Type B pancreatic cell (in vitro differentiated cells): Measurements from ENCODE around the gene ARHGAP9. TPM values are rescaled to one million over a fixed set of nuclear protein-coding genes. Genes with fewer than 3 reads are reported as not detected.
"Not testable (repeated sequence)": the region's sequence is repeated elsewhere in the genome, so short reads cannot be mapped to it uniquely, and the experiment has no call there.

Experiments used
- DNase-seq: peaks from one replicate; pipeline ENCODE4 v3.0.0; 2021; ENCODE audit warnings: mixed read lengths; ENCODE audit not compliant: unreplicated experiment; ENCODE audit errors: extremely low spot score
- H3K27ac Mint-ChIP-seq: 2 replicates; pipeline ENCODE4 v1.8.0; 2021; ENCODE audit warnings: mild to moderate bottlenecking, mixed read lengths
- H3K27me3 Mint-ChIP-seq: 2 replicates; pipeline ENCODE4 v1.8.0; 2021; ENCODE audit warnings: mixed read lengths
- H3K36me3 Mint-ChIP-seq: 2 replicates; pipeline ENCODE4 v1.8.0; 2021; ENCODE audit warnings: mixed read lengths
- H3K4me1 Mint-ChIP-seq: one replicate; pipeline ENCODE4 v1.8.0; 2021; ENCODE audit warnings: mixed read lengths; ENCODE audit not compliant: unreplicated experiment
- H3K4me3 Mint-ChIP-seq: 2 replicates; pipeline ENCODE4 v1.8.0; 2021; ENCODE audit warnings: mild to moderate bottlenecking, mixed read lengths
- H3K9me3 Mint-ChIP-seq: 2 replicates; pipeline ENCODE4 v1.8.0; 2021; ENCODE audit warnings: mixed read lengths
- total RNA-seq: library from RNA; stranded (reverse); gene quantifications from 2 replicates; pipeline ENCODE4 v1.2.1, GENCODE V29; 2021; ENCODE audit warnings: low replicate concordance
- TF ChIP-seq, protein P1 (sequence below): fragments of 200-600 bp; sonication (generic); conservative IDR thresholded peaks from 2 replicates; pipeline ENCODE4 v1.5.0; 2021; ENCODE audit warnings: antibody characterized with exemption, mild to moderate bottlenecking

ARHGAP9 gene
- total RNA-seq, 1 donor from 2014 or later, result 1.8 TPM

DNA sequence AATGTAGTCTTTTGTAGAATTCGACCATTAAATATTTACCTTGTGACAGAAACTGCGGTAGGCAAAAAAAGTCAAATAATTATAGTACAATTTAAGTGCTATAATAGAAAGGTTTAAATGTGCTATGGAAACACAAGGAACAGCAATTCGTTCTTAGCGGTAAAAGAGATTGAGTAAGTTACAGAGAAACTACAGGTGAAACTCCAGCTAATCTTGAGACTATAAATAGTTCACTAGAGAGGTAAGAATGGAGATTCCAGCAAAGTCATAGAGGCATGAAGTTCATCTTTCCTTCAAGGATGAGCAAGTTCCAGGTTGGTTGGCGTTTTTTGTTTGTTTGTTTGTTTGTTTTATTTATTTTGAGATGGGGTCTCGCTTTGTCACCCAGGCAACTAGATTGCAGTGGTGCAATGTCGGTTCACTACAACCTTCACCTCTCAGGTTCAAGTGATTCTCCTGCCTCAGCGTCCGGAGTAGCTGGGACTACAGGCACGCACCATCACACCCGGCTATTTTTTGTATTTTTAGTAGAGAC, 47.9 kb downstream of the ARHGAP9 start:
- H3K36me3 Mint-ChIP-seq, result peaks cover under 1% of the 10 kb centered on the region
- H3K27ac Mint-ChIP-seq, result peak overlapping the region; percentile 99
- peaks cover 24% of the 10 kb centered on the region for H3K4me1 Mint-ChIP-seq
- peak overlapping the region; percentile 97 for H3K4me3 Mint-ChIP-seq
- TF ChIP-seq, protein P1, sequence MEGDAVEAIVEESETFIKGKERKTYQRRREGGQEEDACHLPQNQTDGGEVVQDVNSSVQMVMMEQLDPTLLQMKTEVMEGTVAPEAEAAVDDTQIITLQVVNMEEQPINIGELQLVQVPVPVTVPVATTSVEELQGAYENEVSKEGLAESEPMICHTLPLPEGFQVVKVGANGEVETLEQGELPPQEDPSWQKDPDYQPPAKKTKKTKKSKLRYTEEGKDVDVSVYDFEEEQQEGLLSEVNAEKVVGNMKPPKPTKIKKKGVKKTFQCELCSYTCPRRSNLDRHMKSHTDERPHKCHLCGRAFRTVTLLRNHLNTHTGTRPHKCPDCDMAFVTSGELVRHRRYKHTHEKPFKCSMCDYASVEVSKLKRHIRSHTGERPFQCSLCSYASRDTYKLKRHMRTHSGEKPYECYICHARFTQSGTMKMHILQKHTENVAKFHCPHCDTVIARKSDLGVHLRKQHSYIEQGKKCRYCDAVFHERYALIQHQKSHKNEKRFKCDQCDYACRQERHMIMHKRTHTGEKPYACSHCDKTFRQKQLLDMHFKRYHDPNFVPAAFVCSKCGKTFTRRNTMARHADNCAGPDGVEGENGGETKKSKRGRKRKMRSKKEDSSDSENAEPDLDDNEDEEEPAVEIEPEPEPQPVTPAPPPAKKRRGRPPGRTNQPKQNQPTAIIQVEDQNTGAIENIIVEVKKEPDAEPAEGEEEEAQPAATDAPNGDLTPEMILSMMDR, result no peak
- H3K9me3 Mint-ChIP-seq, result no peaks in the 10 kb centered on the region
- DNase-seq, result no peak
- no peaks in the 10 kb centered on the region for H3K27me3 Mint-ChIP-seq

DNA sequence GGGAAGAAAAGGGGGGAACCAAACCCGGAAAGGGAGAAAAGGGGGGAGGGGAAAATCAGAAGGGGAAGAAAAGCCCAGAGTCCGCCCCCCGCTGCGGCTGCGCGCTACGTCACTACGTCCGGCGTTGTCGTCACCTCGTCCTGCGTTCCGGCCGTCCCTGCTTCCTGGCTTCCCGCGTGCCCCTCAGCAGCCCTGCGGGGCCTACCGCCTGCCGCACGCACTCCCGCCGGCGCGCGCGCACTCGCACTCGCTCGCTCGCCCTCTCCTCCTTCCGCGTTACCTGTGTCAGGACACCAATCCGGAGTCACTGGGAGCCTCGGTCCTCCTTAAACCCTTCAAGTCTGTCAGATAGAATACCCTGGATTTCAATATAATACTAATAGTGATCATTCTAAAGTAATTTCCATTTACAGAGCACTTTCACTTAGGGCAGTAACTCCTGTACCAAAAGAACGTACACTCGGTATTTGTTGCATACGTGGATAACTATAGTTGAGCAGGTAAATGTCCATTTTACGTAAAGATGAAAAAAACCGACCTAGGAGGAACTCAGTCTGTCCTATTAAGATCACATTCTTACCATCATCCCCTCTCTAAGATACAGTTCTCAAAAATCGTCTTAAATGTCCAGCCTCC, 48.6 kb downstream of the ARHGAP9 start, which contains the start of gene R3HDM2:
Gene R3HDM2, minus strand, starts transcription at position 113 of the 636 bp plus-strand sequence. CDS start 120,615 bp downstream, outside the sequence.
- peak within 1 kb of the TSS; percentile 99 for H3K27ac Mint-ChIP-seq
- no peaks in the 10 kb centered on the region for H3K9me3 Mint-ChIP-seq
- peak; percentile 96 for DNase-seq
- H3K4me3 Mint-ChIP-seq, result peak within 1 kb of the TSS; percentile 98
- H3K27me3 Mint-ChIP-seq, result no peaks in the 10 kb centered on the region
- H3K36me3 Mint-ChIP-seq, result peaks cover 5% of the 10 kb centered on the region
- TF ChIP-seq, protein P1, result no peak
- H3K4me1 Mint-ChIP-seq, result peaks cover 24% of the 10 kb centered on the region

DNA sequence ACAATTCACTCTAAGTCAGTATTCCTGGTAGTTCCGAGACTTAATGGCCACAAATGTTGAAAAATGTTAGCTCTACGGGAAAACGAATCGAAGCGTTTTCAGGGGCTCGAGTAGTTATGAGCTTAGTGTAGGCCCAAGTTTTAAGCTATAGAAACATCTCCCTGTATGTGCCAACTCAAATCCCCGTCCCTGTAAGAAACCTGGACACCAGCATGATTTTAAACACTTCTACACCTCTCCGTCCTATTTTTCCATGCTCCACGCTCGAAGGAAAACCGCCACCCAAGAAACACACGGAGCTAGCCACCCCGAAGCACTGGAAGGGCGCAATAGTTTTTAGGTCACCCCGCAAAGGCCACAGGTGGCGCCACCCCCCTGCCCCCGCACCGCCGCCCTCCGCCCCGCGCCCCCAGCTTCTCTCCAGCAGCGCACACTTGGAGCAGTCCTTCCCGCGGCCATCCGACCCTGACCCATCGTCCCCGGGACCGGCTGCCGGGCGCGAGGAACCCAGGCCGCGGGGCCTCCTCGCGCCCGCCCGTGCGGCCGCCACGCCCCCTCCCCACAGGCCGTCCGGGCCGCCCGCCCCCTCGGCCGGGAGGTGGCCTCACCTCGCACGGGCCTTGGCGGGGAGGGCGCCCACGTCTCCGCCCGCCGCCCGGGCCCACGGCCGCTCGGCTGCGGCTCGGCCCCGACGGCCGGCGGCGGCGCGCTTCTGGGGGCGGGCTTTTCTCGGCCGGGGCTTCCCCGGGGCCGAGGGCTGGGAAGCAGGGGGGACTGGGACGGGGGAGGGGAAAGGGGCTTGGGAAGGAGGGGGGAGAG, 49.3 kb downstream of the ARHGAP9 start:
- peak overlapping the region; percentile 98 for H3K4me3 Mint-ChIP-seq
- peak; percentile 76 for DNase-seq
- TF ChIP-seq, protein P1, result peak; percentile 23
- peaks cover 9% of the 10 kb centered on the region for H3K36me3 Mint-ChIP-seq
- no peaks in the 10 kb centered on the region for H3K27me3 Mint-ChIP-seq
- no peaks in the 10 kb centered on the region for H3K9me3 Mint-ChIP-seq
- H3K4me1 Mint-ChIP-seq, result peaks cover 21% of the 10 kb centered on the region
- peak overlapping the region; percentile 99 for H3K27ac Mint-ChIP-seq

DNA sequence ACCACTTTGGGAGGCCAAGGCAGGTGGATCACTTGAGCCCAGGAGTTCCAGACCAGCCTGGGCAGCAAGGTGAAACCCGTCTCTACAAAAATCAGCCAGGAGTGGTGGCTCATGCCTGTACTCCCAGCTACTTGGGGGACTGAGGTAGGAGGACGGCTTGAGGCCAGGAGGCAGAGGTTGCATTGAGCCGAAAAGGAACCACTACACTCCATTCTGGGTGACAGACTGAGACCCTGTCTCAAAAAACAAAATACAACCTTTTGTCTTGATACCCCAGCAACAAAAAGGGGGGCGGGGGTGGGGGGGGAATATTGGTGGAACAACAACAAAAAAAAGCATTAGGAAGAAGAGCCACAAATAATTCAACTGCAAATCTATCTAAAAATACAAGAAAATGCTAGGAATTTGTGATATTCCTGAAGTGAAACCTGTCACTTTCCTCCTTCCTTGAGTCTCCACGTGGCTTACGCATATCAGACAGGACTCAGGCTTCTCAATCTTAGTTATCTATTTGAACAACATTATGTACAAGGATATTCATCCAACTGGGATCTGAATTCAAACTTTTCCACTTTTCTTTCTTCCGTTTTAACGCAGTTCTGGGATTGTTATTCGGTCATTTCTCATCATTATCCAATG, 50.1 kb downstream of the ARHGAP9 start:
- Mint-ChIP-seq H3K27me3 (no peaks in the 10 kb centered on the region), H3K4me3 (peak overlapping the region; percentile 98), H3K9me3 (no peaks in the 10 kb centered on the region), H3K4me1 (peaks cover 19% of the 10 kb centered on the region), H3K36me3 (peaks cover 9% of the 10 kb centered on the region), H3K27ac (peak overlapping the region; percentile 97)
- TF ChIP-seq, protein P1, result no peak
- DNase-seq, result no peak

DNA sequence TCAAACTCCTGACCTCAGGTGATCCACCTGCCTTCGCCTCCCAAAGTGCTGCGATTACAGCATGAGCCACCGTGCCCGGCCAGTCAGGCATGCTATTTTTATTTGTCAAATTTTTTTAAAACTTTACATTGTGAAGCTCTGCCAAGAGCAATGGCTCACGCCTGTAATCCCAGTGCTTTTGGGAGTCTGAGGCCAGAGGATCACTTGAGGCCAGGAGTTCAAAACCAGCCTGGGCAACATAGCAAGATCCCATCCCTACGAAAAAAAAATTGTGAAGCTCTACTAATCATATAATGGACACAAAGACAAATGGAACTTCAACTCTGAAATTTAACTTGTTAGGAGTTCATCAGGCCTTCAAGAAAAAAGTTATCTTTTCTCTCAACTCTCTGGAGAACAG, 50.7 kb downstream of the ARHGAP9 start:
- peak overlapping the region; percentile 97 for H3K27ac Mint-ChIP-seq
- TF ChIP-seq, protein P1, result no peak
- peaks cover 19% of the 10 kb centered on the region for H3K4me1 Mint-ChIP-seq

DNA sequence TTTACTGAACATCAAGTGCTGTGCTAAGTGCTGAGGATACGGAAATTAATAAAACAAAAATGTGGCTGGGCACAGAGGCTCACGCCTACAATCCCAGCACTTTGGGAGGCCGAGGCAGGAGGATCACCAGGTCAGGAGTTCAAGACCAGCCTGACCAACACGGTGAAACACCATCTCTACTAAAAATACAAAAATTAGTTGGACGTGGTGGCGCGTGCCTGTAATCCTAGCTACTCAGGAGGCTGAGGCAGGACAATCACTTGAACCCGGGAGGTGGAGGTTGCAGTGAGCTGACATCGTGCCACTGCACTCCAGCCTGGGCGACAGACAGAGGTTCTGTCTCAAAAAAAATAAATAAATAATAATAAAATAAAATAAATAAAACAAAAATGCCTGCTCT, 52.7 kb downstream of the ARHGAP9 start:
- not testable (repeated sequence) for H3K4me3 Mint-ChIP-seq, H3K27me3 Mint-ChIP-seq, DNase-seq, H3K27ac Mint-ChIP-seq, H3K9me3 Mint-ChIP-seq
- Mint-ChIP-seq H3K4me1 (peaks cover 19% of the 10 kb centered on the region), H3K36me3 (peaks cover 22% of the 10 kb centered on the region)

More for the DNA sequence above, 50.7 kb downstream of the ARHGAP9 start:
- H3K4me3 Mint-ChIP-seq, result peak overlapping the region; percentile 98
- H3K36me3 Mint-ChIP-seq, result peaks cover 14% of the 10 kb centered on the region
- H3K27me3 Mint-ChIP-seq, result no peaks in the 10 kb centered on the region
- DNase-seq, result no peak
- no peaks in the 10 kb centered on the region for H3K9me3 Mint-ChIP-seq
